Epithelial cell of umbilical artery (primary cell): ENCODE measurements around the gene VASP. TPM values are rescaled to one million over a fixed set of nuclear protein-coding genes. Genes with fewer than 3 reads are reported as not detected.

Source experiments
- total RNA-seq: library from RNA; depleted of rRNA; stranded (reverse); fragments of >200 nt; gene quantifications from 2 replicates; pipeline ENCODE4 v1.2.3, GENCODE V29; 2014

VASP gene
- total RNA-seq, result 135 and 170 TPM in 2 replicates

GRCh38 chr19:45506989-45507871 lies at the start of gene VASP:
VASP (plus strand) TSS chr19:45507479; CDS start chr19:45507772, 293 bp downstream.

GRCh38 chr19:45467456-45468158 lies 39.7 kb upstream of the VASP start, which contains the start of gene FOSB:
FOSB (plus strand) TSS chr19:45467996; CDS start chr19:45468587, 591 bp downstream.

GRCh38 chr19:45498411-45499195 lies 8.7 kb upstream of the VASP start, which contains the start of gene PPM1N:
PPM1N (plus strand) TSS chr19:45498443; CDS start chr19:45498473, 30 bp downstream.

Other genes with a start within 250 kb of the VASP start
- gene CKM, start 184.6 kb upstream of the VASP start, total RNA-seq, result not detected in 2 replicates
- gene KLC3, start 166.7 kb upstream of the VASP start, total RNA-seq, result under 0.01 TPM in 1 of 2 replicates, not detected in the other
- gene ERCC2, start 136.9 kb upstream of the VASP start, total RNA-seq, result 17.5 and 28.3 TPM in 2 replicates
- 2.9 and 4.2 TPM in 2 replicates for gene PPP1R13L, start 102.4 kb upstream of the VASP start, total RNA-seq
- 11.2 and 24.0 TPM in 2 replicates for gene POLR1G, start 100.8 kb upstream of the VASP start, total RNA-seq
- 72.2 and 100 TPM in 2 replicates for gene ERCC1, start 83.6 kb upstream of the VASP start, total RNA-seq
- 0.15 and 0.32 TPM in 2 replicates for gene FOSB, start 39.5 kb upstream of the VASP start, total RNA-seq
- gene RTN2, start 10.4 kb upstream of the VASP start, total RNA-seq, result 8.4 and 21.1 TPM in 2 replicates
- 1.4 and 1.9 TPM in 2 replicates for gene PPM1N, start 9.0 kb upstream of the VASP start, total RNA-seq
- gene OPA3, start 77.3 kb downstream of the VASP start, total RNA-seq, result 4.5 and 5.6 TPM in 2 replicates
- 1.5 and 4.2 TPM in 2 replicates for gene GPR4, start 94.7 kb downstream of the VASP start, total RNA-seq
- gene EML2, start 131.9 kb downstream of the VASP start, total RNA-seq, result 17.5 and 37.1 TPM in 2 replicates
- gene GIPR, start 160.7 kb downstream of the VASP start, total RNA-seq, result 0.15 TPM in 1 of 2 replicates, not detected in the other
- 461 and 713 TPM in 2 replicates for gene SNRPD2, start 184.5 kb downstream of the VASP start, total RNA-seq
- 16.7 and 26.0 TPM in 2 replicates for gene QPCTL, start 185.2 kb downstream of the VASP start, total RNA-seq
- gene FBXO46, start 223.4 kb downstream of the VASP start, total RNA-seq, result 4.3 and 5.5 TPM in 2 replicates
- not detected in 2 replicates for gene MEIOSIN, start 226.0 kb downstream of the VASP start, total RNA-seq